Endothelial cell of umbilical vein (primary cell): ENCODE data around the gene PARVA. TPM values are rescaled to one million over a fixed set of nuclear protein-coding genes. Genes with fewer than 3 reads are reported as not detected.

Experiments used
- BruUV-seq: library from RNA; stranded (reverse); fragments of 400-500 nt; replicated peaks from 2 replicates; lab custom pipeline; 2021; lab: Mats Ljungman, UMichigan
- CTCF ChIA-PET: fragments of 300-600, 350-600 bp; sonication (Branson Sonifier 250); formaldehyde crosslinking; loops from one replicate; lab custom pipeline; 2021; ENCODE audit warnings: antibody characterized with exemption, inconsistent platforms; lab: Charles Lee
- POLR2A ChIA-PET: fragments of 300-600, 350-600 bp; sonication (Branson Sonifier 250); formaldehyde crosslinking; loops from one replicate; lab custom pipeline; 2021; ENCODE audit warnings: antibody characterized with exemption, inconsistent platforms; lab: Charles Lee
- DNase-seq: peaks from one replicate; pipeline ENCODE4 v3.0.0-alpha.2; 2011; ENCODE audit warnings: low read depth, low spot score
- FAIRE-seq: peaks from 2 replicates; lab custom pipeline; 2011; peaks lifted over from hg19 to GRCh38; lab: Jason Lieb, UNC
- H2AFZ ChIP-seq: 2 replicates; pipeline ENCODE4 v1.6.0; 2012; ENCODE audit warnings: low read depth, low read length, control low read depth, inconsistent platforms
- H3K27ac ChIP-seq: 2 replicates; pipeline ENCODE4 v1.5.1; 2011; ENCODE audit warnings: low read depth, mild to moderate bottlenecking, control low read depth, low read length, moderate library complexity; ENCODE audit not compliant: insufficient read depth
- H3K27me3 ChIP-seq, 2 experiments: 2 replicates each; pipeline versions ENCODE4 v1.6.0 to v1.6.1; 2011; ENCODE audit warnings: low read length in 2 of 2, mixed read lengths in 1 of 2; ENCODE audit not compliant: control insufficient read depth in 2 of 2, insufficient read depth in 2 of 2
- H3K36me3 ChIP-seq, 2 experiments: 2 replicates in 1 of 2; 3 replicates in 1 of 2; pipeline ENCODE4 v1.5.1; 2011; ENCODE audit warnings: low read length in 2 of 2, mild to moderate bottlenecking in 1 of 2, moderate library complexity in 1 of 2; ENCODE audit not compliant: control insufficient read depth in 2 of 2, insufficient read depth in 2 of 2; ENCODE audit errors: extremely low read depth in 1 of 2
- H3K4me1 ChIP-seq: 3 replicates; pipeline ENCODE4 v1.5.1; 2011; ENCODE audit warnings: mild to moderate bottlenecking, low read length; ENCODE audit not compliant: control insufficient read depth, insufficient read depth; ENCODE audit errors: extremely low read depth
- H3K4me2 ChIP-seq: 2 replicates; pipeline ENCODE4 v1.6.1; 2011; ENCODE audit warnings: low read length, control low read depth, mixed read lengths; ENCODE audit not compliant: insufficient read depth
- H3K4me3 ChIP-seq, 3 experiments: fragments of 200-600 bp in 1 of 3; sonication (generic), shearing (Covaris generic) in 1 of 3; replicated peaks in 1 of 3; 2 replicates each; pipeline ENCODE4 v1.5.1; 2011 to 2016; ENCODE audit warnings: control low read depth in 3 of 3, low read length in 3 of 3, mild to moderate bottlenecking in 2 of 3, inconsistent platforms in 1 of 3, low read depth in 1 of 3, moderate library complexity in 1 of 3; ENCODE audit not compliant: insufficient read depth in 1 of 3
- H3K79me2 ChIP-seq: 2 replicates; pipeline ENCODE4 v1.6.0; 2012; ENCODE audit warnings: low read length, inconsistent platforms; ENCODE audit not compliant: control insufficient read depth, insufficient read depth
- H3K9ac ChIP-seq: replicated peaks from 2 replicates; pipeline ENCODE3; 2011; ENCODE audit warnings: low read length, control low read depth; ENCODE audit not compliant: insufficient read depth; ENCODE audit errors: extremely low read depth
- H3K9me1 ChIP-seq: replicated peaks from 3 replicates; pipeline ENCODE4 v1.6.0; 2011; ENCODE audit warnings: mild to moderate bottlenecking, low read length; ENCODE audit not compliant: control insufficient read depth, insufficient read depth; ENCODE audit errors: extremely low read depth
- H3K9me3 ChIP-seq: replicated peaks from 2 replicates; pipeline ENCODE4 v1.5.1; 2012; ENCODE audit warnings: low read length, inconsistent platforms; ENCODE audit not compliant: control insufficient read depth, insufficient read depth
- H4K20me1 ChIP-seq: replicated peaks from 2 replicates; pipeline ENCODE3; 2011; ENCODE audit warnings: mild to moderate bottlenecking, low read length; ENCODE audit not compliant: control insufficient read depth, insufficient read depth; ENCODE audit errors: extremely low read depth
- CTCF ChIP-seq, 2 donors: IDR thresholded peaks; 1 replicate in 1 of 2; 2 replicates in 1 of 2; pipeline ENCODE4 v1.5.1; 2011; ENCODE audit warnings: low read length in 2 of 2, mild to moderate bottlenecking in 2 of 2, moderate library complexity in 2 of 2, control low read depth in 1 of 2, inconsistent platforms in 1 of 2, low read depth in 1 of 2; ENCODE audit not compliant: insufficient read depth in 1 of 2; ENCODE audit errors: extremely low read depth in 1 of 2
- EZH2 ChIP-seq: IDR thresholded peaks from 2 replicates; pipeline ENCODE4 v1.6.1; 2012; ENCODE audit warnings: borderline replicate concordance, low read depth, mild to moderate bottlenecking, moderate library complexity, low read length, inconsistent platforms; ENCODE audit not compliant: severe bottlenecking
- FOS ChIP-seq: IDR thresholded peaks from 2 replicates; pipeline ENCODE4 v1.6.1; 2011; ENCODE audit warnings: mild to moderate bottlenecking, low read length, moderate library complexity, borderline replicate concordance; ENCODE audit not compliant: insufficient read depth
- GATA2 ChIP-seq: IDR thresholded peaks from 2 replicates; pipeline ENCODE4 v1.7.0; 2011; ENCODE audit warnings: low read depth, mild to moderate bottlenecking, moderate library complexity, mixed read lengths, low read length; ENCODE audit not compliant: insufficient read length, insufficient read depth
- JUN ChIP-seq: IDR thresholded peaks from 2 replicates; pipeline ENCODE4 v1.6.1; 2011; ENCODE audit warnings: borderline replicate concordance, low read depth; ENCODE audit not compliant: insufficient read length, insufficient read depth
- MAX ChIP-seq: IDR thresholded peaks from 2 replicates; pipeline ENCODE4 v1.6.1; 2011; ENCODE audit not compliant: insufficient read depth, insufficient read length
- MYC ChIP-seq: IDR thresholded peaks from one replicate; pipeline ENCODE4 v1.6.1; 2011; ENCODE audit warnings: mild to moderate bottlenecking, low read depth, low read length
- POLR2A ChIP-seq: IDR thresholded peaks from 2 replicates; pipeline ENCODE4 v1.6.1; 2012; ENCODE audit warnings: low read depth, mild to moderate bottlenecking, control low read depth, low read length
- POLR2AphosphoS5 ChIP-seq: IDR thresholded peaks from 2 replicates; pipeline ENCODE4 v1.6.1; 2012; ENCODE audit warnings: low read depth, mild to moderate bottlenecking, control low read depth, low read length, moderate library complexity; ENCODE audit not compliant: insufficient read depth
- dilution Hi-C: fragments of 300-500 bp; cut with MboI; formaldehyde crosslinking; loops from one replicate; pipeline ENCODE4 v1.15.0; 2019; ENCODE audit warnings: low sequenced_read_pairs; ENCODE audit not compliant: extremely low pct_ligation_motif_present
- intact Hi-C: fragments of 100-400 bp; cut with micrococcal nuclease; formaldehyde crosslinking; loops from one replicate; pipeline ENCODE4 v1.10.0; 2022
- polyA plus RNA-seq, 4 experiments: library from polyadenylated mRNA; depleted of rRNA in 3 of 4; stranded (reverse) in 3 of 4; unstranded in 1 of 4; fragments of >200 nt; gene quantifications; 2 replicates each; pipeline versions ENCODE4 v1.2.1 to v1.2.3, GENCODE V29; 2011 to 2012; ENCODE audit warnings: missing spikeins in 1 of 4
- total RNA-seq: library from RNA; stranded (reverse); gene quantifications from 2 replicates; pipeline ENCODE4 v1.2.3, GENCODE V29; 2021

The PARVA gene
- total and polyA plus RNA-seq, 2 donors (not counting 3 experiments of a cell fraction or from before 2014, with no cell fraction given), result 40.6 to 104 TPM

GRCh38 chr11:12534549-12534948 lies 157.2 kb downstream of the PARVA start:
- no peak overlapping the region for H3K4me2 ChIP-seq
- no peak for FAIRE-seq
- no peak overlapping the region for H3K9ac ChIP-seq
- ChIA-PET POLR2A (no interaction called here), CTCF (interaction anchor here (1.5 kb wide), 1 partner anchor 19 kb away, joined by 5 read pairs; no protein-coding TSS in a partner anchor)
- H3K79me2 ChIP-seq, result no peaks in the 10 kb centered on the region
- H3K4me1 ChIP-seq, result peaks cover 4% of the 10 kb centered on the region
- no TSS peak for BruUV-seq
- H3K4me3 ChIP-seq, result no peak overlapping the region
- H4K20me1 ChIP-seq, result no peaks in the 10 kb centered on the region
- intact Hi-C loops (no loop called here), dilution Hi-C loops (no loop called here)
- H3K9me3 ChIP-seq, result no peaks in the 10 kb centered on the region
- TF ChIP-seq MAX (no peak), JUN (no peak), POLR2AphosphoS5 (no peak), FOS (no peak), GATA2 (no peak), EZH2 (no peak), CTCF (IDR thresholded peaks at IDR 0.05; ENCODE audit: extremely low read depth in 1 of 2, insufficient read depth in 1 of 2, low read depth in 1 of 2, low read length in 2 of 2) (no peak), POLR2A (no peak), MYC (no peak)
- H3K9me1 ChIP-seq, result no peaks in the 10 kb centered on the region
- no peaks in the 10 kb centered on the region for H3K36me3 ChIP-seq
- H3K27me3 ChIP-seq, result no peaks in the 10 kb centered on the region
- DNase-seq, result no peak
- H3K27ac ChIP-seq, result no peak overlapping the region
- no peak overlapping the region for H2AFZ ChIP-seq
